ENCODE data around the gene COX6B1. TPM values are rescaled to one million over a fixed set of nuclear protein-coding genes. Genes with fewer than 3 reads are reported as not detected.

COX6B1 gene
- total RNA-seq, 1 experiment from 2014 or later, result 835 TPM

GRCh38 chr19:35655600-35655999, 7.5 kb downstream of the COX6B1 start:
- CTCF ChIA-PET, result interaction anchor here (0.5 kb wide), 1 partner anchor 90 kb away, joined by 4 read pairs; the partner anchor contains the start of genes PSENEN and U2AF1L4
- ATAC-seq (no peak), DNase-seq (ENCODE audit: low read depth, low spot score) (no peak)
- BruUV-seq (replicated peaks), result no TSS peak
- H3K36me3 ChIP-seq (ENCODE audit: control insufficient read depth, insufficient read depth, low read length), result peaks cover 24% of the 10 kb centered on the region
- H3K27ac ChIP-seq (ENCODE audit: low read length), result no peak overlapping the region
- no peaks in the 10 kb centered on the region for H3K9me3 ChIP-seq (ENCODE audit: control insufficient read depth, insufficient read depth, low read depth, low read length)
- in situ Hi-C loops (cut with HindIII; ENCODE audit: low pct_unique_long_range_greater_than_20kb, low sequenced_read_pairs) (no loop called here), intact Hi-C loops (cut with micrococcal nuclease; ENCODE audit: unreplicated experiment) (no loop called here)
- no peaks in the 10 kb centered on the region for H3K27me3 ChIP-seq (ENCODE audit: control insufficient read depth, insufficient read depth, low read length)
- no peak overlapping the region for H3K4me3 ChIP-seq (ENCODE audit: low read depth in 2 of 2, low read length in 2 of 2)
- H3K4me1 ChIP-seq (ENCODE audit: control insufficient read depth, insufficient read depth, low read length), result no peaks in the 10 kb centered on the region
- POLR2A ChIA-PET, result interaction anchor here (0.6 to 0.7 kb wide), 4 partner anchors 7 to 681 kb away, joined by 3 to 9 read pairs (median 6); no protein-coding TSS in a partner anchor
- TF ChIP-seq, protein P1, sequence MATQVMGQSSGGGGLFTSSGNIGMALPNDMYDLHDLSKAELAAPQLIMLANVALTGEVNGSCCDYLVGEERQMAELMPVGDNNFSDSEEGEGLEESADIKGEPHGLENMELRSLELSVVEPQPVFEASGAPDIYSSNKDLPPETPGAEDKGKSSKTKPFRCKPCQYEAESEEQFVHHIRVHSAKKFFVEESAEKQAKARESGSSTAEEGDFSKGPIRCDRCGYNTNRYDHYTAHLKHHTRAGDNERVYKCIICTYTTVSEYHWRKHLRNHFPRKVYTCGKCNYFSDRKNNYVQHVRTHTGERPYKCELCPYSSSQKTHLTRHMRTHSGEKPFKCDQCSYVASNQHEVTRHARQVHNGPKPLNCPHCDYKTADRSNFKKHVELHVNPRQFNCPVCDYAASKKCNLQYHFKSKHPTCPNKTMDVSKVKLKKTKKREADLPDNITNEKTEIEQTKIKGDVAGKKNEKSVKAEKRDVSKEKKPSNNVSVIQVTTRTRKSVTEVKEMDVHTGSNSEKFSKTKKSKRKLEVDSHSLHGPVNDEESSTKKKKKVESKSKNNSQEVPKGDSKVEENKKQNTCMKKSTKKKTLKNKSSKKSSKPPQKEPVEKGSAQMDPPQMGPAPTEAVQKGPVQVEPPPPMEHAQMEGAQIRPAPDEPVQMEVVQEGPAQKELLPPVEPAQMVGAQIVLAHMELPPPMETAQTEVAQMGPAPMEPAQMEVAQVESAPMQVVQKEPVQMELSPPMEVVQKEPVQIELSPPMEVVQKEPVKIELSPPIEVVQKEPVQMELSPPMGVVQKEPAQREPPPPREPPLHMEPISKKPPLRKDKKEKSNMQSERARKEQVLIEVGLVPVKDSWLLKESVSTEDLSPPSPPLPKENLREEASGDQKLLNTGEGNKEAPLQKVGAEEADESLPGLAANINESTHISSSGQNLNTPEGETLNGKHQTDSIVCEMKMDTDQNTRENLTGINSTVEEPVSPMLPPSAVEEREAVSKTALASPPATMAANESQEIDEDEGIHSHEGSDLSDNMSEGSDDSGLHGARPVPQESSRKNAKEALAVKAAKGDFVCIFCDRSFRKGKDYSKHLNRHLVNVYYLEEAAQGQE (IDR thresholded peaks at IDR 0.05; ENCODE audit: insufficient read depth in 1 of 2, low read depth in 2 of 2, low read length in 1 of 2), result no peak
- no peak for TF ChIP-seq POLR2AphosphoS5 (IDR thresholded peaks at IDR 0.05; ENCODE audit: low read depth, low read length)
- TF ChIP-seq SIN3A (IDR thresholded peaks at IDR 0.05; ENCODE audit: borderline replicate concordance, insufficient read depth, low read depth, low read length), result no peak
- TF ChIP-seq TCF7L2 (IDR thresholded peaks at IDR 0.05; ENCODE audit: low read depth, low read length), result no peak
- TF ChIP-seq CTCF (IDR thresholded peaks at IDR 0.05), result no peak

GRCh38 chr19:35656700-35657099, 8.6 kb downstream of the COX6B1 start:
- intact Hi-C loops (cut with micrococcal nuclease; ENCODE audit: unreplicated experiment), result no loop called here
- Histone ChIP-seq H3K4me1 (ENCODE audit: control insufficient read depth, insufficient read depth, low read length) (no peaks in the 10 kb centered on the region), H3K9me3 (ENCODE audit: control insufficient read depth, insufficient read depth, low read depth, low read length) (no peaks in the 10 kb centered on the region), H3K36me3 (ENCODE audit: control insufficient read depth, insufficient read depth, low read length) (peaks cover 27% of the 10 kb centered on the region), H3K27me3 (ENCODE audit: control insufficient read depth, insufficient read depth, low read length) (no peaks in the 10 kb centered on the region), H3K27ac (ENCODE audit: low read length) (no peak overlapping the region), H3K4me3 (ENCODE audit: low read depth in 2 of 2, low read length in 2 of 2) (no peak overlapping the region)
- ATAC-seq (no peak), DNase-seq (ENCODE audit: low read depth, low spot score) (no peak)
- in situ Hi-C loops (cut with HindIII; ENCODE audit: low pct_unique_long_range_greater_than_20kb, low sequenced_read_pairs), result no loop called here
- TF ChIP-seq TCF7L2 (IDR thresholded peaks at IDR 0.05; ENCODE audit: low read depth, low read length), result no peak
- TF ChIP-seq, protein P1 (IDR thresholded peaks at IDR 0.05; ENCODE audit: insufficient read depth in 1 of 2, low read depth in 2 of 2, low read length in 1 of 2), result no peak
- TF ChIP-seq POLR2AphosphoS5 (IDR thresholded peaks at IDR 0.05; ENCODE audit: low read depth, low read length), result no peak
- TF ChIP-seq SIN3A (IDR thresholded peaks at IDR 0.05; ENCODE audit: borderline replicate concordance, insufficient read depth, low read depth, low read length), result no peak
- TF ChIP-seq CTCF (IDR thresholded peaks at IDR 0.05), result no peak
- ChIA-PET CTCF (interaction anchor here (0.6 kb wide), 1 partner anchor 28 kb away, joined by 6 read pairs; no protein-coding TSS in a partner anchor), POLR2A (no interaction called here)
- BruUV-seq (replicated peaks), result no TSS peak

Data from Panc1 (cell line).